Panc1 (cell line): ENCODE measurements around the gene CFAP57. TPM values are rescaled to one million over a fixed set of nuclear protein-coding genes. Genes with fewer than 3 reads are reported as not detected.

Source experiments
- ATAC-seq: fragments of 200-7000 bp; cut with Tn5 transposase; 2 replicates; pipeline ENCODE4 v1.9.1; 2020; ENCODE audit warnings: mild to moderate bottlenecking, moderate library complexity
- BruUV-seq: library from RNA; stranded (reverse); fragments of 400-500 nt; replicated peaks from 2 replicates; lab custom pipeline; 2021; lab: Mats Ljungman, UMichigan
- CTCF ChIA-PET: fragments of 300-600 bp; sonication (Branson Sonifier 250); formaldehyde crosslinking; loops from one replicate; lab custom pipeline; 2022; ENCODE audit warnings: antibody characterized with exemption; lab: Charles Lee
- POLR2A ChIA-PET: fragments of 300-600 bp; sonication (Branson Sonifier 250); formaldehyde crosslinking; loops from one replicate; lab custom pipeline; 2022; ENCODE audit warnings: antibody characterized with exemption; lab: Charles Lee
- DNase-seq: peaks from one replicate; pipeline ENCODE4 v3.0.0-alpha.2; 2010; ENCODE audit warnings: low read depth, low spot score
- H3K27ac ChIP-seq: 2 replicates; pipeline ENCODE4 v1.5.1; 2011; ENCODE audit warnings: mild to moderate bottlenecking, low read length, inconsistent platforms
- H3K27me3 ChIP-seq: fragments of 200-500 bp; sonication (Bioruptor generic); 2 replicates; pipeline ENCODE4 v1.6.0; 2014; ENCODE audit warnings: low read length, inconsistent platforms; ENCODE audit not compliant: control insufficient read depth, insufficient read depth
- H3K36me3 ChIP-seq: fragments of 200-500 bp; sonication (Bioruptor generic); 2 replicates; pipeline ENCODE4 v1.5.1; 2014; ENCODE audit warnings: inconsistent platforms, mild to moderate bottlenecking, low read length, moderate library complexity; ENCODE audit not compliant: control insufficient read depth, insufficient read depth
- H3K4me1 ChIP-seq: 2 replicates; pipeline ENCODE4 v1.5.1; 2011; ENCODE audit warnings: inconsistent platforms, mild to moderate bottlenecking, low read length, moderate library complexity; ENCODE audit not compliant: control insufficient read depth, insufficient read depth
- H3K4me3 ChIP-seq, 2 experiments: 2 replicates each; pipeline ENCODE4 v1.5.1; 2011 to 2012; ENCODE audit warnings: low read depth in 2 of 2, low read length in 2 of 2, mild to moderate bottlenecking in 2 of 2, inconsistent platforms in 1 of 2, moderate library complexity in 1 of 2
- H3K9me3 ChIP-seq: fragments of 200-500 bp; sonication (Bioruptor generic); 2 replicates; pipeline ENCODE4 v1.5.1; 2014; ENCODE audit warnings: low read depth, mild to moderate bottlenecking, inconsistent platforms, low read length, moderate library complexity; ENCODE audit not compliant: control insufficient read depth, insufficient read depth
- POLR2AphosphoS5 ChIP-seq: IDR thresholded peaks from 2 replicates; pipeline ENCODE4 v1.6.1; 2012; ENCODE audit warnings: mild to moderate bottlenecking, low read depth, low read length, moderate library complexity
- REST ChIP-seq, 2 experiments: IDR thresholded peaks; 2 replicates each; pipeline ENCODE4 v1.6.1; 2011 to 2012; ENCODE audit warnings: low read depth in 2 of 2, control low read depth in 1 of 2, low read length in 1 of 2, mild to moderate bottlenecking in 1 of 2, moderate library complexity in 1 of 2; ENCODE audit not compliant: insufficient read depth in 1 of 2
- SIN3A ChIP-seq: IDR thresholded peaks from 2 replicates; pipeline ENCODE4 v1.6.1; 2012; ENCODE audit warnings: low read depth, mild to moderate bottlenecking, low read length, moderate library complexity, borderline replicate concordance; ENCODE audit not compliant: insufficient read depth
- TCF7L2 ChIP-seq: IDR thresholded peaks from 2 replicates; pipeline ENCODE4 v1.6.1; 2011; ENCODE audit warnings: mild to moderate bottlenecking, low read depth, low read length, inconsistent platforms
- in situ Hi-C: cut with HindIII; loops from 2 replicates; pipeline ENCODE4 v1.10.0; 2016; ENCODE audit warnings: low sequenced_read_pairs, low pct_unique_long_range_greater_than_20kb
- intact Hi-C: fragments of 100-400 bp; cut with micrococcal nuclease; formaldehyde crosslinking; loops from one replicate; pipeline ENCODE4 v1.10.0; 2022; ENCODE audit not compliant: unreplicated experiment
- total RNA-seq: library from RNA; stranded (reverse); gene quantifications from one replicate; pipeline ENCODE4 v1.2.1, GENCODE V29; 2021; ENCODE audit not compliant: unreplicated experiment
- TF ChIP-seq, protein P1 (sequence below): fragments of 450-650 bp; IDR thresholded peaks from 2 replicates; pipeline ENCODE4 v1.5.1; 2017; ENCODE audit warnings: mild to moderate bottlenecking

CFAP57 gene
- total RNA-seq, 1 experiment from 2014 or later: 0.69 TPM

DNA sequence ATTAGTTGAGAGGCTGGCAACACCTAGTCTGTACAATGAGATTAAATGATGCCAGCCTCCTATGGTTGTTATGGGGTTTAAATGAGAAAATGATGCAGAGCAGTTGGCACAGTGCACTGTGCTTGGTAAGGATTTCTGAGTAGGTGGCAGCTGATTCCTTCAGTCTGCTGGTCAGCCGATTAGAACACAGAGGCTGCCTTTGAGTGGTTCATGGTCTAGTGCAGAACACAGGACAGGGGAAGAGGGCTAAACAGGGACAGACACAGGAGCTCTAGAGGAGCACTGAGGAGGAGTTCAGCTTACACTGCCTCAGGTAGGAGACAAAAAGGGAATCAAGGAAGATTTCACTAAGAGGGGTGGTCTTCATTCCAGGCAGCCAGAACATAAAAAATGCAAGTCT is 130.1 kb downstream of the CFAP57 start:
- no peaks in the 10 kb centered on the region for H3K9me3 ChIP-seq
- no peak for ATAC-seq
- in situ Hi-C loops: no loop called here
- no TSS peak for BruUV-seq
- no peaks in the 10 kb centered on the region for H3K36me3 ChIP-seq
- intact Hi-C loops: no loop called here
- no peak for TF ChIP-seq REST (IDR thresholded peaks at IDR 0.05; ENCODE audit: insufficient read depth in 1 of 2, low read depth in 2 of 2, low read length in 1 of 2)
- no peak for TF ChIP-seq SIN3A
- TF ChIP-seq POLR2AphosphoS5: no peak
- no peak for TF ChIP-seq TCF7L2
- TF ChIP-seq, protein P1, sequence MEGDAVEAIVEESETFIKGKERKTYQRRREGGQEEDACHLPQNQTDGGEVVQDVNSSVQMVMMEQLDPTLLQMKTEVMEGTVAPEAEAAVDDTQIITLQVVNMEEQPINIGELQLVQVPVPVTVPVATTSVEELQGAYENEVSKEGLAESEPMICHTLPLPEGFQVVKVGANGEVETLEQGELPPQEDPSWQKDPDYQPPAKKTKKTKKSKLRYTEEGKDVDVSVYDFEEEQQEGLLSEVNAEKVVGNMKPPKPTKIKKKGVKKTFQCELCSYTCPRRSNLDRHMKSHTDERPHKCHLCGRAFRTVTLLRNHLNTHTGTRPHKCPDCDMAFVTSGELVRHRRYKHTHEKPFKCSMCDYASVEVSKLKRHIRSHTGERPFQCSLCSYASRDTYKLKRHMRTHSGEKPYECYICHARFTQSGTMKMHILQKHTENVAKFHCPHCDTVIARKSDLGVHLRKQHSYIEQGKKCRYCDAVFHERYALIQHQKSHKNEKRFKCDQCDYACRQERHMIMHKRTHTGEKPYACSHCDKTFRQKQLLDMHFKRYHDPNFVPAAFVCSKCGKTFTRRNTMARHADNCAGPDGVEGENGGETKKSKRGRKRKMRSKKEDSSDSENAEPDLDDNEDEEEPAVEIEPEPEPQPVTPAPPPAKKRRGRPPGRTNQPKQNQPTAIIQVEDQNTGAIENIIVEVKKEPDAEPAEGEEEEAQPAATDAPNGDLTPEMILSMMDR: no peak
- H3K4me3 ChIP-seq: no peak overlapping the region
- no peaks in the 10 kb centered on the region for H3K4me1 ChIP-seq
- DNase-seq: no peak
- CTCF ChIA-PET: no interaction called here
- no peaks in the 10 kb centered on the region for H3K27me3 ChIP-seq
- H3K27ac ChIP-seq: no peak overlapping the region
- POLR2A ChIA-PET: no interaction called here

DNA sequence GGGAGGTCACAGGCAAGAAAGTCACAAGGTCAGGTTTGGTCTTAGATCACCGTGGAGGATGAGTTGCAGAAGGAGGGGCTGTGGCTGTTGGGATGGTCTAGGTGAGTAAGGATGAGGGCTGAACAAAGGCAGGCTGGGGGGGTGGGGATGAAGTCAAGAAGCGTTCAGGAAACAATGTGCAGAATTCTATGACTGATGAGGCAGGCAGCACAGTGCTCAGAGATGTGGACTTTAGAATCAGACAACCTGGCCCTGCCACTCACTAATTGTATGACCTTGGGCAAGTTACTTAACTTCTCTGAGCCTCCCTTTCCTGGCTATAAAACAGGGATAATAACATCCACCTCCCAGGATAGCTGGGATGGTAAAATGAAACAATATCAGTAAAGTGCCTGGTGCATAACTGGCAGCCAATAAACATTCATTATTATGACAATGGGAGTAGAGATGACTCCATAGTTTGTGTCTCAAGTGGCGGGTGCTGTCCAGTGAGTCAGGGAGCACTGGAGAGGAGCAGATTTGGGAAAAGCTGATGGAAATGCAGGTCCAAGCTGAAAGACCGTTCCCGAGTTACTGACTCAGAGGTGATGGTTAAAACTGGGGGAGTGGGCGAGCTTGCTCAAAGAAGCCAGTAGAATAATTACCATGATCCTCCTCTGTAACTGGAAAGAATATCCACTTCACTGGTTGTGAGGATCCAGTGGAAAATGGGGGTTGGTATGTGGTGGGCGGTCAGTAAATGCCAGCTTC is 130.8 kb downstream of the CFAP57 start:
- Histone ChIP-seq H3K27me3 (no peaks in the 10 kb centered on the region), H3K27ac (no peak overlapping the region)
- intact Hi-C loops: no loop called here

More for the DNA sequence above, 130.8 kb downstream of the CFAP57 start:
- ChIA-PET POLR2A (no interaction called here), CTCF (interaction anchor here (0.9 kb wide), 1 partner anchor 112 kb away, joined by 3 read pairs; no protein-coding TSS in a partner anchor)
- H3K4me3 ChIP-seq: no peak overlapping the region
- TF ChIP-seq, protein P1: no peak
- TF ChIP-seq SIN3A: no peak
- no peak for TF ChIP-seq REST (IDR thresholded peaks at IDR 0.05; ENCODE audit: insufficient read depth in 1 of 2, low read depth in 2 of 2, low read length in 1 of 2)
- TF ChIP-seq TCF7L2: no peak
- no peak for TF ChIP-seq POLR2AphosphoS5
- no peaks in the 10 kb centered on the region for H3K9me3 ChIP-seq
- no peak for DNase-seq
- no TSS peak for BruUV-seq
- ATAC-seq: no peak
- no peaks in the 10 kb centered on the region for H3K36me3 ChIP-seq
- in situ Hi-C loops: no loop called here
- no peaks in the 10 kb centered on the region for H3K4me1 ChIP-seq
